HPDE6-E6E7 (cell line): Measurements from ENCODE around the gene HIPK2.
A peak's percentile ranks its signal among the peaks of the same experiment; 100 is the strongest.

Experiments
- DNase-seq: peaks from one replicate; pipeline ENCODE4 v3.0.0; 2011; ENCODE audit warnings: missing footprints; ENCODE audit errors: extremely low spot score

The HIPK2 gene

GRCh38 chr7:139651308-139651707, 126.5 kb downstream of the HIPK2 start:
- DNase-seq = no peak

GRCh38 chr7:139650429-139651100, 127.2 kb downstream of the HIPK2 start:
- DNase-seq = no peak

GRCh38 chr7:139648941-139649425, 128.8 kb downstream of the HIPK2 start:
- DNase-seq = no peak

GRCh38 chr7:139648391-139648861, 129.4 kb downstream of the HIPK2 start:
- DNase-seq = no peak

GRCh38 chr7:139647814-139648390, 129.9 kb downstream of the HIPK2 start:
- no peak for DNase-seq

GRCh38 chr7:139647085-139647484, 130.7 kb downstream of the HIPK2 start:
- no peak for DNase-seq

GRCh38 chr7:139646566-139646965, 131.2 kb downstream of the HIPK2 start:
- DNase-seq = no peak

- peak; percentile 56 for DNase-seq
Observed at GRCh38 chr7:139645572-139646523, 131.9 kb downstream of the HIPK2 start.

GRCh38 chr7:139643951-139644585, 133.7 kb downstream of the HIPK2 start:
- DNase-seq = no peak

GRCh38 chr7:139642283-139642682, 135.5 kb downstream of the HIPK2 start:
- no peak for DNase-seq

GRCh38 chr7:139641337-139641992, 136.3 kb downstream of the HIPK2 start:
- DNase-seq = no peak

GRCh38 chr7:139640681-139641080, 137.1 kb downstream of the HIPK2 start:
- DNase-seq = no peak

GRCh38 chr7:139639563-139639962, 138.2 kb downstream of the HIPK2 start:
- DNase-seq = no peak

- no peak for DNase-seq
Observed at GRCh38 chr7:139635526-139636302, 142.1 kb downstream of the HIPK2 start.

- no peak for DNase-seq
Observed at GRCh38 chr7:139634087-139634486, 143.7 kb downstream of the HIPK2 start.

- no peak for DNase-seq
Observed at GRCh38 chr7:139631520-139632031, 146.2 kb downstream of the HIPK2 start.

GRCh38 chr7:139630643-139631519, 146.9 kb downstream of the HIPK2 start:
- no peak for DNase-seq

- DNase-seq = no peak
Observed at GRCh38 chr7:139629392-139630082, 148.3 kb downstream of the HIPK2 start.

- no peak for DNase-seq
Observed at GRCh38 chr7:139627831-139628230, 150.0 kb downstream of the HIPK2 start.
